K562 (cell line): Measurements from ENCODE around the gene RBM20. TPM values are rescaled to one million over a fixed set of nuclear protein-coding genes. Genes with fewer than 3 reads are reported as not detected.

Source experiments
- AFF1 ChIP-seq, 2 experiments: fragments of 450-650 bp; IDR thresholded peaks; 2 replicates each; pipeline ENCODE4 v1.6.1; 2018; ENCODE audit warnings: mild to moderate bottlenecking in 2 of 2, low read depth in 1 of 2; ENCODE audit not compliant: partially characterized antibody in 2 of 2
- ATF4 ChIP-seq: fragments of 450-650 bp; formaldehyde crosslinking; IDR thresholded peaks from 2 replicates; pipeline ENCODE4 v1.4.0; 2022; ENCODE audit warnings: mild to moderate bottlenecking, moderate library complexity
- CEBPZ ChIP-seq: fragments of 150-350 bp; IDR thresholded peaks from 2 replicates; pipeline ENCODE4 v1.6.1; 2014; ENCODE audit warnings: low read depth, mild to moderate bottlenecking, low read length, borderline replicate concordance
- ESRRB ChIP-seq: fragments of 250-450 bp; sonication (Bioruptor Pico); IDR thresholded peaks from 2 replicates; pipeline ENCODE4 v1.5.0; 2020; ENCODE audit warnings: mild to moderate bottlenecking, moderate library complexity, borderline replicate concordance
- FIP1L1 ChIP-seq: fragments of 200-400 bp; formaldehyde crosslinking; IDR thresholded peaks from 2 replicates; pipeline ENCODE4 v1.6.1; 2018; ENCODE audit warnings: mild to moderate bottlenecking, low read depth, low read length; ENCODE audit not compliant: poor library complexity, severe bottlenecking
- MED1 ChIP-seq: sonication (generic); formaldehyde crosslinking; IDR thresholded peaks from 2 replicates; pipeline ENCODE4 v1.8.1; 2023; ENCODE audit warnings: missing genetic modification reagents, borderline replicate concordance
- MITF ChIP-seq: IDR thresholded peaks from 2 replicates; pipeline ENCODE4 v1.6.1; 2014; ENCODE audit warnings: antibody characterized with exemption
- NKRF ChIP-seq: fragments of 450-650 bp; IDR thresholded peaks from 2 replicates; pipeline ENCODE4 v1.6.1; 2016; ENCODE audit warnings: borderline replicate concordance
- PRDM10 ChIP-seq: fragments of 450-650 bp; IDR thresholded peaks from 2 replicates; pipeline ENCODE4 v1.6.1; 2018; ENCODE audit not compliant: partially characterized antibody
- polyA plus RNA-seq, 8 experiments: library from polyadenylated mRNA; depleted of rRNA in 4 of 8; stranded (reverse) in 5 of 8; unstranded in 3 of 8; fragments of >200 nt; fragmentation: Nextera tagmentation in 2 of 8; fragmentation: Illumina TruSeq in 1 of 8; extraction: Ambion mirVana in 2 of 8; extraction: Trizol in 1 of 8; gene quantifications; 2 replicates each; pipeline versions ENCODE4 v1.2.1 to v1.2.3, GENCODE V29; 2011 to 2014; ENCODE audit warnings: inconsistent platforms in 1 of 8, missing spikeins in 1 of 8
- total RNA-seq, 7 experiments: library from RNA; depleted of rRNA in 6 of 7; stranded (reverse); fragments of >200 nt in 6 of 7; fragmentation: Illumina TruSeq in 2 of 7; extraction: Trizol in 2 of 7; gene quantifications; 2 replicates each; pipeline versions ENCODE4 v1.2.1 to v1.2.3, GENCODE V29; 2011 to 2021; ENCODE audit warnings: low replicate concordance in 1 of 7

RBM20 gene
- total and polyA plus RNA-seq, 9 of the 15 experiments (the other 6 are each of a cell fraction or from before 2014, with no cell fraction given): 0.63 to 5.7 (median 3.2) TPM

- no peak for TF ChIP-seq ATF4 (CRISPR knock-in tag)
- no peak for TF ChIP-seq ESRRB (CRISPR knock-in tag)
- no peak for TF ChIP-seq NKRF
- no peak for TF ChIP-seq MED1 (CRISPR knock-in tag)
- no peak for TF ChIP-seq AFF1 (IDR thresholded peaks at IDR 0.05; ENCODE audit: low read depth in 1 of 2, partially characterized antibody in 2 of 2)
- TF ChIP-seq PRDM10: peak; percentile 55
- TF ChIP-seq CEBPZ: no peak
- TF ChIP-seq FIP1L1: no peak
- no peak for TF ChIP-seq MITF
Observed at GRCh38 chr10:110858297-110858934, 214.3 kb downstream of the RBM20 start (continued).
